Spleen (tissue), 11 donors: ENCODE data around the gene DNAJA3. TPM values are rescaled to one million over a fixed set of nuclear protein-coding genes. Genes with fewer than 3 reads are reported as not detected.

Experiments
- DNase-seq: peaks from one replicate; pipeline ENCODE4 v3.0.0-alpha.2; 2020
- H3K27ac ChIP-seq, 8 donors: fragments of 200-600 bp; sonication (generic) in 7 of 8; 1 replicate in 4 of 8; 2 replicates in 4 of 8; pipeline versions ENCODE4 v1.5.0 to v1.8.0; 2016 to 2021; ENCODE audit warnings: inconsistent platforms in 4 of 8, mild to moderate bottlenecking in 4 of 8, moderate library complexity in 1 of 8
- H3K27me3 ChIP-seq, 7 donors: fragments of 200-600 bp; sonication (generic) in 6 of 7; replicated peaks in 1 of 7; 1 replicate in 4 of 7; 2 replicates in 3 of 7; pipeline versions ENCODE4 v1.5.0 to v1.8.0; 2016 to 2021; ENCODE audit warnings: inconsistent platforms in 3 of 7, mild to moderate bottlenecking in 1 of 7
- H3K36me3 ChIP-seq, 6 donors: fragments of 200-600 bp; sonication (generic) in 5 of 6; 1 replicate in 4 of 6; 2 replicates in 2 of 6; pipeline versions ENCODE4 v1.5.0 to v1.8.0; 2016 to 2021; ENCODE audit warnings: inconsistent platforms in 2 of 6
- H3K4me1 ChIP-seq, 6 donors: fragments of 200-600 bp; sonication (generic) in 5 of 6; 1 replicate in 3 of 6; 2 replicates in 3 of 6; pipeline versions ENCODE4 v1.5.0 to v1.8.0; 2016 to 2021; ENCODE audit warnings: inconsistent platforms in 3 of 6
- H3K4me3 ChIP-seq, 8 donors: fragments of 200-600 bp; sonication (generic) in 7 of 8; 1 replicate in 4 of 8; 2 replicates in 4 of 8; pipeline versions ENCODE4 v1.5.0 to v1.8.0; 2016 to 2021; ENCODE audit warnings: inconsistent platforms in 4 of 8, mild to moderate bottlenecking in 4 of 8, moderate library complexity in 2 of 8
- H3K9me3 ChIP-seq, 8 donors: fragments of 200-600 bp; sonication (generic) in 7 of 8; 1 replicate in 4 of 8; 2 replicates in 4 of 8; pipeline versions ENCODE4 v1.5.0 to v1.8.0; 2016 to 2021; ENCODE audit warnings: inconsistent platforms in 4 of 8
- CTCF ChIP-seq, 11 experiments: fragments of 200-600 bp in 7 of 11; fragments of 450-650 bp in 4 of 11; sonication (generic) in 4 of 11; IDR thresholded peaks in 8 of 11; conservative IDR thresholded peaks in 3 of 11; 1 replicate in 7 of 11; 2 replicates in 4 of 11; pipeline versions ENCODE4 v1.4.0 to v1.8.0; 2016 to 2021; ENCODE audit warnings: antibody characterized with exemption in 11 of 11, inconsistent platforms in 4 of 11, mild to moderate bottlenecking in 1 of 11
- POLR2A ChIP-seq, 3 donors: fragments of 450-650 bp; IDR thresholded peaks; one replicate each; pipeline ENCODE4 v1.5.1; 2017; ENCODE audit warnings: antibody characterized with exemption in 3 of 3, mild to moderate bottlenecking in 1 of 3
- POLR2AphosphoS5 ChIP-seq, 3 donors: sonication (generic); formaldehyde crosslinking; IDR thresholded peaks; one replicate each; pipeline ENCODE4 v1.5.1; 2017; ENCODE audit warnings: antibody characterized with exemption in 3 of 3
- WGBS, 5 donors: extraction: QIAGEN DNeasy Blood & Tissue Kit in 3 of 5; methylation state at CpG; one replicate each; pipeline versions ENCODE4 v1.1.5 to v1.1.7; 2013 to 2018; 5-methylcytosine and 5-hydroxymethylcytosine counted together
- intact Hi-C: fragments of 100-400 bp; cut with DNase I; formaldehyde crosslinking; loops from one replicate; pipeline ENCODE4 v1.15.0; 2023; ENCODE audit warnings: low total_unique reads
- polyA plus RNA-seq, 3 donors: library from polyadenylated mRNA; stranded (reverse); fragments of 200-250 nt; gene quantifications; one replicate each; pipeline ENCODE4 v1.2.1, GENCODE V29; 2013
- total RNA-seq, 7 donors: library from RNA; depleted of rRNA in 3 of 7; stranded (reverse); fragments of >200 nt in 3 of 7; fragmentation: NEBNext Ultra II Directional in 4 of 7; extraction: Animal tissue kit (Norgen Biotek cat#: 25700) in 4 of 7; gene quantifications; one replicate each; pipeline versions ENCODE4 v1.1.0 to v1.2.1, GENCODE V29; 2016 to 2021
- donor health status: healthy with polysubstance abuse.
- donor health status: DM: no; HTN: no; CAD: no; lungs with moderate emphysema.
- donor health status: DM: no; HTN: no; CAD: no.
- donor health status: Bipolar disorder and iron deficiency.
- donor health status: healthy.
- donor health status: DM: no; HTN: no; CAD: no.
- donor health status: DM: yes; HTN: yes; CAD: no.

Gene DNAJA3
- total and polyA plus RNA-seq, 10 donors = 16.9 to 47.6 (median 35.3) TPM

GRCh38 chr16:4477966-4478365, 52.3 kb downstream of the DNAJA3 start:
- DNase-seq = no peak
- Histone ChIP-seq H3K36me3 (peaks cover 0 to 17% (median 0%) of the 10 kb centered on the region in 6 donors), H3K4me1 (peaks cover 22 to 93% (median 70%) of the 10 kb centered on the region in 6 donors), H3K27me3 (no peaks in the 10 kb centered on the region), H3K4me3 (peak overlapping the region in 3 of 8 donors; percentile 87 to 95 (median 88)), H3K9me3 (no peaks in the 10 kb centered on the region), H3K27ac (peak overlapping the region in 4 of 8 donors; percentile 95 to 96 (median 96))
- intact Hi-C loops = no loop called here
- 41 to 64% (median 54%) methylated on average over 2 of the region's 2 CpGs for WGBS, 5 donors
- TF ChIP-seq POLR2A (IDR thresholded peaks at IDR 0.05) (no peak), CTCF (IDR thresholded peaks at IDR 0.05 in 8 of 11, conservative IDR thresholded peaks at IDR 0.05 in 3 of 11) (peak in 3 of 11 experiments; percentile 16 to 20 (median 19))

- WGBS, 5 donors = 61 to 84% (median 76%) methylated on average over 2 of the region's 2 CpGs
- H3K4me1 ChIP-seq = peaks cover 14 to 72% (median 45%) of the 10 kb centered on the region in 6 donors
- H3K36me3 ChIP-seq = peaks cover 0 to 51% (median 14%) of the 10 kb centered on the region in 6 donors
- H3K4me3 ChIP-seq = no peak overlapping the region
- H3K9me3 ChIP-seq = no peaks in the 10 kb centered on the region
- H3K27ac ChIP-seq = peak overlapping the region in 3 of 8 donors; percentile 3 to 58 (median 13)
- no peak for DNase-seq
- TF ChIP-seq POLR2AphosphoS5 (IDR thresholded peaks at IDR 0.05) = no peak
- no peak for TF ChIP-seq POLR2A (IDR thresholded peaks at IDR 0.05)
- TF ChIP-seq CTCF (IDR thresholded peaks at IDR 0.05 in 8 of 11, conservative IDR thresholded peaks at IDR 0.05 in 3 of 11) = no peak
- intact Hi-C loops = no loop called here
- no peaks in the 10 kb centered on the region for H3K27me3 ChIP-seq
These were observed 55.9 kb downstream of the DNAJA3 start for GRCh38 chr16:4481526-4481925.

GRCh38 chr16:4481963-4482362, 56.3 kb downstream of the DNAJA3 start:
- no peak for DNase-seq
- no peaks in the 10 kb centered on the region for H3K9me3 ChIP-seq
- H3K36me3 ChIP-seq = peaks cover 0 to 56% (median 15%) of the 10 kb centered on the region in 6 donors
- WGBS, 5 donors = 87 to 96% (median 90%) methylated on average over 1 of the region's 1 CpG
- no peak for TF ChIP-seq POLR2A (IDR thresholded peaks at IDR 0.05)
- no peak overlapping the region for H3K4me3 ChIP-seq
- peaks cover 19 to 74% (median 47%) of the 10 kb centered on the region in 6 donors for H3K4me1 ChIP-seq
- no peaks in the 10 kb centered on the region for H3K27me3 ChIP-seq
- intact Hi-C loops = no loop called here
- H3K27ac ChIP-seq = peak overlapping the region in 3 of 8 donors; percentile 3 to 58 (median 13)

- WGBS, 5 donors = 90 to 98% (median 94%) methylated on average over 3 of the region's 3 CpGs
- H3K27ac ChIP-seq = peak overlapping the region in 7 of 8 donors; percentile 51 to 88 (median 76)
- H3K9me3 ChIP-seq = no peaks in the 10 kb centered on the region
- intact Hi-C loops = no loop called here
- TF ChIP-seq POLR2A (IDR thresholded peaks at IDR 0.05) = no peak
- TF ChIP-seq POLR2AphosphoS5 (IDR thresholded peaks at IDR 0.05) = peak in 1 of 3 donors; percentile 78
- no peak for TF ChIP-seq CTCF (IDR thresholded peaks at IDR 0.05 in 8 of 11, conservative IDR thresholded peaks at IDR 0.05 in 3 of 11)
- no peak overlapping the region for H3K4me3 ChIP-seq
- no peak for DNase-seq
- peaks cover 29 to 74% (median 47%) of the 10 kb centered on the region in 6 donors for H3K4me1 ChIP-seq
- no peaks in the 10 kb centered on the region for H3K27me3 ChIP-seq
- peaks cover 0 to 75% (median 21%) of the 10 kb centered on the region in 6 donors for H3K36me3 ChIP-seq
These were observed 60.6 kb downstream of the DNAJA3 start for GRCh38 chr16:4486126-4486893.
